Measurements from ENCODE around the gene ENPEP.
A peak's percentile ranks its signal among the peaks of the same experiment; 100 is the strongest.
"Not testable (repeated sequence)": the region's sequence is repeated elsewhere in the genome, so short reads cannot be mapped to it uniquely, and the experiment has no call there.

ENPEP gene, protein sequence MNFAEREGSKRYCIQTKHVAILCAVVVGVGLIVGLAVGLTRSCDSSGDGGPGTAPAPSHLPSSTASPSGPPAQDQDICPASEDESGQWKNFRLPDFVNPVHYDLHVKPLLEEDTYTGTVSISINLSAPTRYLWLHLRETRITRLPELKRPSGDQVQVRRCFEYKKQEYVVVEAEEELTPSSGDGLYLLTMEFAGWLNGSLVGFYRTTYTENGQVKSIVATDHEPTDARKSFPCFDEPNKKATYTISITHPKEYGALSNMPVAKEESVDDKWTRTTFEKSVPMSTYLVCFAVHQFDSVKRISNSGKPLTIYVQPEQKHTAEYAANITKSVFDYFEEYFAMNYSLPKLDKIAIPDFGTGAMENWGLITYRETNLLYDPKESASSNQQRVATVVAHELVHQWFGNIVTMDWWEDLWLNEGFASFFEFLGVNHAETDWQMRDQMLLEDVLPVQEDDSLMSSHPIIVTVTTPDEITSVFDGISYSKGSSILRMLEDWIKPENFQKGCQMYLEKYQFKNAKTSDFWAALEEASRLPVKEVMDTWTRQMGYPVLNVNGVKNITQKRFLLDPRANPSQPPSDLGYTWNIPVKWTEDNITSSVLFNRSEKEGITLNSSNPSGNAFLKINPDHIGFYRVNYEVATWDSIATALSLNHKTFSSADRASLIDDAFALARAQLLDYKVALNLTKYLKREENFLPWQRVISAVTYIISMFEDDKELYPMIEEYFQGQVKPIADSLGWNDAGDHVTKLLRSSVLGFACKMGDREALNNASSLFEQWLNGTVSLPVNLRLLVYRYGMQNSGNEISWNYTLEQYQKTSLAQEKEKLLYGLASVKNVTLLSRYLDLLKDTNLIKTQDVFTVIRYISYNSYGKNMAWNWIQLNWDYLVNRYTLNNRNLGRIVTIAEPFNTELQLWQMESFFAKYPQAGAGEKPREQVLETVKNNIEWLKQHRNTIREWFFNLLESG

DNA sequence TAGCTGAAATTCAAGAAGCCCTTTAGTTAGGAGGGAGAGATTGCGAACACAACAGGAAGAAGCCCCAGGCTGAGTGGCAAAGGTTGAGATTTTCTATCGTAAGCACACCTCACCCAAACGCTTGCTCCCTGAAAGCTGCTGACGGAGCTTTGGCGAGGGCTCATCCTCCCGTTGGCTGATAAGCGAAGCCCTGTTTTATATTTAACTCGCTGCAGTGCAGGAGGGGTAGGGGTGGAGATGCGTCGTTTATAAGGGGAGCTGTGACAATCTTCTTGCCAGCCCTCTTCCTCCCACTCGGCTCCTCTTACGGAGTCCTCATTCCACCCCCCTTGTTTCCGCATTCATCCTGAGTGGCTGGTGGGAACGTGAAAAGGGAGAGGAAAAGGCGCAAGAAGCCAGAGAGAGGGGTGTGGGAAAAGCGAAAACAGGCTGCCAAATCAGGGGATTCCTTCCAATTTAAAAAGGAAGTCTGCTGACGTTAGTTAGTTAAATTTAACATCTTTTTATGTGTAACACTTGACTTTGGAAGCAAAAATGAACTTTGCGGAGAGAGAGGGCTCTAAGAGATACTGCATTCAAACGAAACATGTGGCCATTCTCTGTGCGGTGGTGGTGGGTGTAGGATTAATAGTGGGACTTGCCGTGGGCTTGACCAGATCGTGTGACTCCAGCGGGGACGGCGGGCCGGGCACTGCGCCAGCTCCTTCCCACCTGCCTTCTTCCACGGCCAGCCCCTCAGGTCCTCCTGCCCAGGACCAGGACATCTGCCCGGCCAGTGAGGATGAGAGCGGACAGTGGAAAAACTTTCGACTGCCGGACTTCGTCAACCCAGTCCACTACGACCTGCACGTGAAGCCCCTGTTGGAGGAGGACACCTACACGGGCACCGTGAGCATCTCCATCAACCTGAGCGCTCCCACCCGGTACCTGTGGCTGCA is at the start of gene ENPEP:
TSS of gene ENPEP (plus strand) at position 275 of the 938 bp plus-strand sequence. CDS start at position 535, 260 bp downstream.
- no peak for DNase-seq

GRCh38 chr4:110431805-110432204 is 44.1 kb upstream of the ENPEP start:
- DNase-seq, result not testable (repeated sequence)

- not testable (repeated sequence) for DNase-seq
Measured at GRCh38 chr4:110437292-110437691, 38.7 kb upstream of the ENPEP start.

DNA sequence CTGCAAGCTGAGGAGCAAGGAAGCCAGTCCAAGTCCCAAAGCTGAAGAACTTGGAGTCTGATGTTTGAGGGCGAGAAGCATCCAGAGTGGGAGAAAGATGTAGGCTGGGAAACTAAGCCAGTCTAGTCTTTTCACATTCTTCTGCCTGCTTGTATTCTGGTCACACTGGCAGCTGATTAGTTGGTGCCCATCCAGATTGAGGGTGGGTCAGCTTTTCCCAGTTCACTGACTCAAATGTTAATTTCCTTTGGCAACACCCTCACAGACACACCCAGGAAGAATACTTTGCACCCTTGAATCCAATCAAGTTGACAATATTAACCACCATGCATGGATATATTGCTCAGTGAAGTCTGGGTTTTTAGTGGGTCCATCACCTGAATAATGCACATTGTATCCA is 36.7 kb upstream of the ENPEP start:
- not testable (repeated sequence) for DNase-seq

DNA sequence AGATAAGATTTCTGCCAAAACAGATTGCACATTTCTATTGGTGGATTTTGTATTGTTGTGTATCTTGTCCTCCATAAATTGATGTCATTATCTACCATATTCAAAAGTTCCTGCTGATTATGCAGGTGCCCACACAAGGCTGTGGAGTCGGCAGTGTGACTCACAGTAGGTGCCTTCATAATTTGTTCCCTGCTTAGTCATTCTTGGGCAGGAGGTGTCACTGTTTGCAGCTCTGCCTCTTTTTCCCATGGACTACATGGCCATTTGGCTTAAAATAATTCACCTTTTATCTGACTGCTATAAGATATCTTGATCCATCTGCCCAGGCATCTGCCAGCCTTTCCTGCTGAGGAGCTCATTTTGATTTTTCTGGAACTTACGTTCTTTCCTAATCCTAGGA is 33.6 kb upstream of the ENPEP start:
- DNase-seq, result no peak

- DNase-seq, result no peak
Measured at GRCh38 chr4:110442788-110443187, 33.2 kb upstream of the ENPEP start.

GRCh38 chr4:110449947-110450346 is 26.0 kb upstream of the ENPEP start:
- DNase-seq, result no peak

DNA sequence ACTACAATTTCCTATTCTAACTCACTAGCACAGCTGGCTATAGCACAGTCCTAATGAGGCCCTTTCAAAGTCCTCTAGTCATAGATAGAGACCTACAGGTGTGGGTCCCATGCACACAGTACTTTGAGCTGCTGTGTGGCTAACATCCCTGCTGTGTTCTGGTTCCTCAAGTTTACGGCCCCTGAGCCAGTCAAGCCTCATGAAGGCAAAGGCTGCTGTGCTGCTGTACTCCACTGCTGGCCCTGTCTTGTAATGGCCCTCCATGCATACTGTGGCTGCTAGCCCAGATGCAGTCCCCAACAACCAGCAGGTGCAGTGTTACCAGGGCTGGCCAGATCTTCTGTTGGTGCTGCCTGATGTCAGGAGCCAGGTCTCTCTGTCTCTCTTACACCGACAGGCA is 23.4 kb upstream of the ENPEP start:
- no peak for DNase-seq

- DNase-seq, result no peak
Measured at GRCh38 chr4:110454441-110454840, 21.5 kb upstream of the ENPEP start.

GRCh38 chr4:110458494-110459266 is 17.3 kb upstream of the ENPEP start:
- DNase-seq, result no peak

- no peak for DNase-seq
Measured at GRCh38 chr4:110460074-110460746, 15.7 kb upstream of the ENPEP start.

GRCh38 chr4:110467400-110467799 is 8.6 kb upstream of the ENPEP start:
- DNase-seq, result no peak

DNA sequence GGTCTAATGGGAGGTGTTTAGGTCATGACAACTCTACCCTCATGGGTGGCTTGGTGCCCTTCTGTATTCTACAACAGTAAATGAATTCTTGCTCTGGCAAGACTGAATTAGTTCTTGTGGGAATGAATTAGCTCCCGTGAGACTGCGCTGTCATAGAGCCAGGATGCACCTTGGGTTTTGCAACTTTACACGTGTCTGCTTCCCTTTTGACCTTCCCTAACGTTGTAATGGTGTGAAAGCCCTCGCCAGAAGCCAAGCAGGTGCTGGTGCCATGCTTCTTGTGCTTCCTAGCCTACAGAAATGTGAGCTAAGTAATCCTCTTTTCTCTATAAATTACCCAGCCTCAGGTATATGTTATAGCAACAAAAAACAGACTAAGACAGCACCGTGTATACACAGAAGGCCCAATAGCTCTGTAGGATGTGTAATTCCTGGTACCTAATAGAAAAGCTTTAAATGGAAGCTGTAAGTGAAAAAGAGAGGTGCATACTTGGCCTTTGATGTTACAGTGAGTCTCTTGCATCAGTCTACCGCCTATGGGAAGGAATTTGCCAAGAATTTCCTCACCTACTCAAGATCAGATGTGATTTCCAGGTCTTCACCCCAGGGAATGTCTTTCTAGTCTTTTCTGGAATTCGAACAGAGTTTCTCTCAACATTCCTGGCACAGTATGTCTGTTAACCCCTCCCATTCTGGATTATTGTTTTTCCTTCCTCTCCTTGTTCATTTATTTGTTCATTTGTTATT is 3.2 kb upstream of the ENPEP start:
- DNase-seq, result no peak

- DNase-seq, result no peak
Measured at GRCh38 chr4:110474481-110474880, 1.5 kb upstream of the ENPEP start.

GRCh38 chr4:110475080-110475479 is 875 bp upstream of the ENPEP start:
- not testable (repeated sequence) for DNase-seq

- DNase-seq, result no peak
Measured at GRCh38 chr4:110477836-110478235, 1.9 kb downstream of the ENPEP start.

DNA sequence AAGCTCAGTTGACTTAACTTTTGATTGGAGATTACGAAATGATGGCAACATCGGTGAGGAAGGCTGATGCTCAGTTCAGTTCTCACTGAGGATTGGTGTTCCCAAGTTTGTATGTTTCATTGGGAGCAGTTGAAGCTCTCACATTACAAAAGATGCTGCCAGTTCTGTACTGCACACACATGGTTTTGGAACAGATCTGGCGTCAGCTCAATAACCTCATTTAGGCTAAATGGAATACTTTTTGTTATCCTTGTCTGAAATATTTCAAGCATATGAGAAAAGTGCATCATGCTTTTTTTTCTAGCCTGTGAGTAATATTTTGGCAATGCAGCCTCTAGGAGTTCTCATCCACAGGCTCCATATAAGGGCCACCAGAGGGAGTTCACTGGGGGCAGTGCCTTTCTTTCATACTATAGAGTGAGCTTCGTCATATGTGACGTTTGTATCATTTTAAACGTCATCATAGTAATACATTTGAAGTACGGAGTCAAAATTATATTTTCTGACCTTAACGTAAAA is 4.1 kb downstream of the ENPEP start:
- peak; percentile 53 for DNase-seq

- no peak for DNase-seq
Measured at GRCh38 chr4:110480746-110481271, 4.9 kb downstream of the ENPEP start.

- no peak for DNase-seq
Measured at GRCh38 chr4:110483516-110483915, 7.6 kb downstream of the ENPEP start.

DNA sequence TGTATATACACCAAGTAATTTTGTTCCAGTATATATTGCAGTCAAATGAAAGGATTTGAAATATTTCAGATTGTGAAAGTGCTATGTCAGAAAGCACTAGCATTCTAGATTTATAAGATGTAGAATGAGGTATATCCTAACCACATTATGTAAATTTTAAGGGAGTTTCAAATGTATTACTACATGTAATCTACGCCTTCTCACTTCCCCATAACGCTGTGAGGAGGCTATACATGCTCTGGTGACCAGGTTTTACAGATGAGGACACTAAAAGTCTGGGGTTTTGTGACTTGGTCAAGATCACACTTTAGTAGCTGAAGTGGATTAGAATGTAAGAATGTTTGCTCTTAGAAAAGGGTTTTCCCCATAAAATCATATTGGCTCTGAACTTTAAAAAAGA is 8.1 kb downstream of the ENPEP start:
- DNase-seq, result no peak
